Lung (tissue), 12 donors: ENCODE results near the gene APBB1. TPM values are rescaled to one million over a fixed set of nuclear protein-coding genes. Genes with fewer than 3 reads are reported as not detected.

Experiments used
- ATAC-seq: fragments of 200-7000 bp; cut with Tn5 transposase; one replicate; pipeline ENCODE4 v1.9.1; 2020; ENCODE audit warnings: moderate number of reproducible peaks; ENCODE audit not compliant: insufficient read depth, low FRiP score
- DNase-seq, 3 donors: peaks; one replicate each; pipeline ENCODE4 v3.0.0-alpha.2; 2013 to 2017
- H3K27ac ChIP-seq, 2 donors: one replicate each; pipeline ENCODE4 v1.5.1; 2013; ENCODE audit warnings: mild to moderate bottlenecking in 2 of 2, moderate library complexity in 2 of 2, control low read depth in 1 of 2, inconsistent platforms in 1 of 2, low read depth in 1 of 2, low read length in 1 of 2
- H3K27me3 ChIP-seq, 3 donors: one replicate each; pipeline ENCODE4 v1.5.1; 2013; ENCODE audit warnings: low read length in 2 of 3; ENCODE audit not compliant: control insufficient read depth in 3 of 3, insufficient read depth in 3 of 3
- H3K36me3 ChIP-seq, 4 donors: one replicate each; pipeline ENCODE4 v1.5.1; 2013; ENCODE audit warnings: low read length in 4 of 4, mild to moderate bottlenecking in 1 of 4, moderate library complexity in 1 of 4; ENCODE audit not compliant: control insufficient read depth in 4 of 4, insufficient read depth in 4 of 4
- H3K4me1 ChIP-seq, 5 donors: one replicate each; pipeline ENCODE4 v1.5.1; 2013; ENCODE audit warnings: low read length in 5 of 5, mild to moderate bottlenecking in 2 of 5, moderate library complexity in 1 of 5; ENCODE audit not compliant: control insufficient read depth in 5 of 5, insufficient read depth in 5 of 5
- H3K4me3 ChIP-seq: one replicate; pipeline ENCODE4 v1.5.1; 2013; ENCODE audit warnings: mild to moderate bottlenecking, control low read depth, moderate library complexity
- H3K9ac ChIP-seq, 2 donors: one replicate each; pipeline ENCODE4 v1.5.1; 2013; ENCODE audit warnings: low read length in 2 of 2, control low read depth in 1 of 2; ENCODE audit not compliant: insufficient read depth in 1 of 2
- H3K9me3 ChIP-seq, 4 donors: one replicate each; pipeline ENCODE4 v1.5.1; 2013; ENCODE audit warnings: low read length in 3 of 4, mild to moderate bottlenecking in 1 of 4, moderate library complexity in 1 of 4; ENCODE audit not compliant: control insufficient read depth in 4 of 4, insufficient read depth in 3 of 4
- WGBS, 2 donors: extraction: QIAGEN DNeasy Blood & Tissue Kit; methylation state at CpG; one replicate each; pipeline ENCODE4 v1.1.7; 2013; 5-methylcytosine and 5-hydroxymethylcytosine counted together
- polyA plus RNA-seq, 2 donors: library from polyadenylated mRNA; stranded (reverse); fragments of 200-250 nt; gene quantifications; one replicate each; pipeline ENCODE4 v1.2.1, GENCODE V29; 2013
- total RNA-seq, 2 donors: library from RNA; depleted of rRNA in 1 of 2; stranded (reverse); fragments of >200 nt in 1 of 2; gene quantifications; one replicate each; pipeline ENCODE4 v1.2.1, GENCODE V29; 2014 to 2021
- TF ChIP-seq, protein P1 (sequence below): IDR thresholded peaks from 2 replicates; pipeline ENCODE4 v1.5.1; 2012; ENCODE audit warnings: mild to moderate bottlenecking; ENCODE audit errors: control extremely low read depth, extremely low read depth
- donor health status: control.
- donor health status: control.
- donor health status: Bipolar disorder and iron deficiency.
- donor health status: healthy.
- donor health status: DM: yes; HTN: yes; CAD: no.

Gene APBB1
- total and polyA plus RNA-seq, 4 donors, result 18.8 to 42.0 (median 30.6) TPM

- WGBS, 2 donors, result 3 to 25% methylated on average over 1 of the region's 1 CpG
- no peaks in the 10 kb centered on the region for H3K9me3 ChIP-seq
- no peak overlapping the region for H3K4me3 ChIP-seq
- H3K27ac ChIP-seq, result no peak overlapping the region
- peak; percentile 59 for ATAC-seq
- H3K27me3 ChIP-seq, result no peaks in the 10 kb centered on the region
- no peaks in the 10 kb centered on the region for H3K4me1 ChIP-seq
- TF ChIP-seq, protein P1, sequence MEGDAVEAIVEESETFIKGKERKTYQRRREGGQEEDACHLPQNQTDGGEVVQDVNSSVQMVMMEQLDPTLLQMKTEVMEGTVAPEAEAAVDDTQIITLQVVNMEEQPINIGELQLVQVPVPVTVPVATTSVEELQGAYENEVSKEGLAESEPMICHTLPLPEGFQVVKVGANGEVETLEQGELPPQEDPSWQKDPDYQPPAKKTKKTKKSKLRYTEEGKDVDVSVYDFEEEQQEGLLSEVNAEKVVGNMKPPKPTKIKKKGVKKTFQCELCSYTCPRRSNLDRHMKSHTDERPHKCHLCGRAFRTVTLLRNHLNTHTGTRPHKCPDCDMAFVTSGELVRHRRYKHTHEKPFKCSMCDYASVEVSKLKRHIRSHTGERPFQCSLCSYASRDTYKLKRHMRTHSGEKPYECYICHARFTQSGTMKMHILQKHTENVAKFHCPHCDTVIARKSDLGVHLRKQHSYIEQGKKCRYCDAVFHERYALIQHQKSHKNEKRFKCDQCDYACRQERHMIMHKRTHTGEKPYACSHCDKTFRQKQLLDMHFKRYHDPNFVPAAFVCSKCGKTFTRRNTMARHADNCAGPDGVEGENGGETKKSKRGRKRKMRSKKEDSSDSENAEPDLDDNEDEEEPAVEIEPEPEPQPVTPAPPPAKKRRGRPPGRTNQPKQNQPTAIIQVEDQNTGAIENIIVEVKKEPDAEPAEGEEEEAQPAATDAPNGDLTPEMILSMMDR, result peak; percentile 42
- H3K9ac ChIP-seq, result no peak overlapping the region
- no peaks in the 10 kb centered on the region for H3K36me3 ChIP-seq
- DNase-seq, result peak; percentile 56 to 67 (median 60)
Observed at GRCh38 chr11:6438979-6439571, 20.2 kb upstream of the APBB1 start.

DNA sequence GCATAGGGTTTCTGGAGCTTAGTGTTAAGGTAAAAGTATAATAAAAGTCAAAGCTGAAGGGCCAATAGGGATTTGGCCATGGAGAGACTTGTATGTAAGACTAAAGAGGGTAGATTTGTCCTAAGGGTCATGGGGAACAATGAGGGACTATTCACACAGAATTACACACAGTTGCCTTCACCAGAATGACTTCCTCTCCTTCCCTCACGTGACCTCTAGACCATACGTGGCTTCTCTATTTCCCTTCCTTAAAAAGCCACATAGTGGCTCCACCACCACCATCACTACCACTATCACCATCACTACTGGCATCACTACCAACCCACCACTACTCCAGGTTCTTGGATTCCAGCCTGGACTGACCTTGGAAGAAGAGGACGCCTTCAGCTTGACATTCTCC is 19.1 kb upstream of the APBB1 start:
- Histone ChIP-seq H3K36me3 (no peaks in the 10 kb centered on the region), H3K4me3 (no peak overlapping the region), H3K27ac (no peak overlapping the region), H3K9ac (no peak overlapping the region), H3K9me3 (no peaks in the 10 kb centered on the region), H3K4me1 (no peaks in the 10 kb centered on the region), H3K27me3 (no peaks in the 10 kb centered on the region)
- no peak for DNase-seq
- 47 to 62% methylated on average over 3 of the region's 3 CpGs for WGBS, 2 donors
- peak; percentile 48 for ATAC-seq
- TF ChIP-seq, protein P1, result no peak

DNA sequence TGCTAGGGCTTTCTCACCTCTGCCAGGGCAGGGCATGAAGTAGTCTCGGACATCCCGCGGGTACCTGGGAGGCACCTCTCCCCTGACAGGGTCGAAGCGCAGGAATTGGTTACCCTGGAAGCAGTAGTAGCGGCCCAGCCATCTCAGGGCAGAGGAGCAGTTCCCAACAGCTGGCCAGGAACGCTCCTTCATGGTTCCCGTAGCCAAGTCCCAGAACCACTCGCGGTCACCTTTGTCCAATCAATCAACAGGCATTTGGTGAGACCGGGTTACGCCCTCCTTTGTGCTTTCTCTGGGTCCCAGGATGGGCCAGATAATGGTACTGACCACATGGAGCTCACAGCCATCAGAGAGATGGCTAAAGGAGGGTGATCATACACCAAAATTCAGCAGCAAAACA is 18.5 kb upstream of the APBB1 start:
- Histone ChIP-seq H3K9me3 (no peaks in the 10 kb centered on the region), H3K9ac (no peak overlapping the region), H3K27ac (no peak overlapping the region), H3K4me1 (no peaks in the 10 kb centered on the region), H3K36me3 (no peaks in the 10 kb centered on the region), H3K27me3 (no peaks in the 10 kb centered on the region), H3K4me3 (no peak overlapping the region)
- 93 to 96% methylated on average over 12 of the region's 12 CpGs for WGBS, 2 donors
- TF ChIP-seq, protein P1, result no peak
- DNase-seq (no peak), ATAC-seq (no peak)

DNA sequence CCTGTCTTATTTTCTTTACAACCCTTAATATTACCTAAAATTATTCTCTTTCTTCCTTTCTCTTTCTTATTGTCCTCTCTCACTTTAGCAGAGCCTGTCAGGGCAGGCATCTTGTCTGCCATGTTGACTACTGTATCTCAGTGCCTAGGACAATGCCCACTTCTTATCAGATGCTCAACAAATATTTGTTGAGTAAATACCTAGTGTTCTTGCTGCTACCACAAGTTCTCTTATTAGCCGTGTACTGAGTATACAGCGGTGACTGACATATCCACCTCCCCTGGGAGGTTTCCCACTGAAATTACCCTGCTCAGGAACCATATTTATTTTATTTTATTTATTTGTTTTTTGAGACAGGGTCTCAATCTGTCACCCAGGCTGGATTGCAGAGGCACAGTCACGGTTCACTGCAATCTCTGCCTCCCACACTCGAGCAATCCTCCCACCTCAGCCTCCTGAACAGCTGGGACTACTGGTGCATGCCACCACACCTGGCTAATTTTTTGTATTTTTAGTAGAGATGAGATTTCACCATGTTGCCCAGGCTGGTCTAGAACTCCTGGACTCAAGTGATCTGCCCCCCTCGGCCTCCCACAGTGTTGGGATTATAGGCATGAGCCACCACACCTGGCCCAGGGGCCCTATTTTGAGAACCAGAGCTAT is 15.2 kb upstream of the APBB1 start:
- TF ChIP-seq, protein P1, result no peak
- Histone ChIP-seq H3K27ac (no peak overlapping the region), H3K9ac (no peak overlapping the region), H3K27me3 (no peaks in the 10 kb centered on the region), H3K9me3 (no peaks in the 10 kb centered on the region), H3K4me1 (no peaks in the 10 kb centered on the region), H3K36me3 (no peaks in the 10 kb centered on the region), H3K4me3 (no peak overlapping the region)
- no peak for ATAC-seq
- DNase-seq, result no peak
- WGBS, 2 donors, result 72 to 89% methylated on average over 5 of the region's 5 CpGs
